Activated CD4-positive, alpha-beta T cell treated with anti-CD3 and anti-CD28 coated beads, Interleukin-2, Interleukin-4, amounts not matched to agents 100 ng/mL and 50 ng/mL, durations not matched to agents 16 hours and 8 hours (primary cell): ENCODE results near the gene CHRM1.

ENCODE experiments used
- DNase-seq: peaks from one replicate; pipeline ENCODE4 v3.0.0-alpha.2; 2020; ENCODE audit warnings: low spot score

The CHRM1 gene

DNA sequence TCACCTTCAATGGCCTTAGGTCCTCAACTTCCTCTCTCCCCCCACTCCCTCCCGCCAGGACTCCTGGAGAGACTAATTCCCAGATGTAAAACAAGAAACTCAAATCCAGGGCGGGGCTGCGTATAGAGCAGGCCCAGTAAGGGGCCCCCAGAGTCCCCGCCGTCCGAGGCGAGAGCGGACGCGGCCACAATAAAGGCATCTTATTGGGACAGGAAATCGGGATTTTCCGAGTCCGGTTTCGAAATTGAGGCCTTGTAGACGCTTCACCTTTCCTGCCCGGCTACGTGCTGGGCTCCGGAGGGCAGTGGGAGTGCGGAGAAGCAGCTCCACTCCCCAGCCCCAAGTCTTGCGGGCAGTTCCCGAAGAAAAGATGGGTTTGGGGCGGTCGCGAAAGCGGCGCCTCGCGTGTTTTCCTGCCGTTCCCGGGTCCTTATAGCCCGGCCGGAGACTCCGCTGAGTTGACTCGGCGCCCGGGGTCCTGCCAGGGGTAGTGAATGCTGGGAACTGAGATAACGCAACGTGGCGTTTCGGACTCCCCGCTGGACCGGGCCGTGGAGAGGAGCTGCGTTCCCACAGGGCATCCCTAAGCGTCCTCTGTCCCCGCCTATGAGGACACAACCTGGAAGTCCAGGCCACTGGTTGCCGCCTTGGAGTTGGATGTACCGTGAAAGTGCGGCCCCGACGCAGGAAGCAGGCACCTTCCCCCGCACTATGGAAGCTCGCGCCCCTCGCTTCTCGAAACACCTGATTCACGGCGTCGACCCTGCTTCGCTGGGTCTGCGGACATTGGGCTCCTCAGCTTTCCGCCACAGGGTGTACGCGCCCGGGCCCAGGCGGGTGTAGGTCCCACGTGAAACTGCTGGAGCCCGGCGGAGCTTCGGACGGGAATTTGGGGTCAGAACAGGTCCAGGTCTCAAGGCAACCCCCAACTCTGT is 4.8 kb upstream of the CHRM1 start:
- no peak for DNase-seq

DNA sequence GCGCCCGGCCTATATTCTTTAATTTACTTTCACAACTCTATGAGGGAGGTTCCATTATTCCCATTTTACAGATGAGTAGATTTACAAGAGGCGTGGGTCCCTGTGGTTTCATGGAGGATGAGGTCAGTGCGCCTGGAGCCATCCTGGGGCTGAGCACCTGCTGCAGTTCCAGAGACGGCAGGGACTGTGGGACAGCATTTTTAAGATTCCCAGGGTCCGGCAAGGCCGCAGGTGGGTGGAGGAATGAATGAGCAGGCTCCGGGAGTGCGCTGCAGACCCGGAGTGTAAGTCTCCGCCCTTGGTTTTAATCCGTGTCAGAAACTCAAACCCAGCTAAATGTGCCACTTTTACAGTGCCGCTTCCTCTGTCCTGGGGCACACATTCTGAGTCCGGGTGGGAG is 4.1 kb upstream of the CHRM1 start:
- DNase-seq = no peak

DNA sequence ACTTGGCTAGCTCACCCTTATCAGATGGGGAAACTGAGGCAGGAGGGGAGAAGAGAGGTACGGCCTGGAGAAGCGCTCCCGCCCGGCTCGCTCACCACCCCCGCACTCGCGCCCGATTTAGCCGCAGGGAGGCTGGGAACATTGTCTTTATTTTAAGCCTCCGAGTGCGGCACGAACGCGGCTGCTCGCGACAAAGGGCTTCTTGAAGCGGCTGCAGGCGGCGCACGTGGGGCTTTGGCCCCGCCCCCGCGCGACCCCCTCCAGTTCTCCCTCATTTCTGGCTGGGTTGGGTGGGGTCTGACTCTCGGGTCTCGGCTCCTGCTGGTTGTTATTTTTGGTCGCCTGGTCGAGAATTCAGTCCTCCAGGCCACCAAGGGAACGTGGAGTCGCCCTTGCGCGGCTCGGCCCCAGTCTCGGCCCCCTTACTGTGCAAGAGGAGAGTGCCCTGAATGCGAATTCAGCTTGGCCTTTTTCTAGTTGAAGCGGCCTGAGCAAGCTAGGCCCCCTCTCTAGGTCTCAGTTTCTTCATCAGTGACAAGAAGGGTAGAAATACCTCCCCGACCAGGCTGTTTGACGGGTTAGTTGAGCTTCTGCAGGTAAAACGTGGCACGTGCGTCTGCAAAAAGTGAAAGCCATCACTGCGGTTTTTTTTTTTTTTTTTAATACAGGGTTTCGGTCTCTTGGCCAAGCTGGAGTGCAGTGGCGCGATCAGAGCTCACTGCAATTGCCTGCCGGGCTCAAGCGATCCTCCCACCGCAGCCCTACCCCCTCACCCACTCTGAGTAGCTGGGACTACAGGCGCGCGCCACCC is 2.6 kb upstream of the CHRM1 start:
- no peak for DNase-seq

DNA sequence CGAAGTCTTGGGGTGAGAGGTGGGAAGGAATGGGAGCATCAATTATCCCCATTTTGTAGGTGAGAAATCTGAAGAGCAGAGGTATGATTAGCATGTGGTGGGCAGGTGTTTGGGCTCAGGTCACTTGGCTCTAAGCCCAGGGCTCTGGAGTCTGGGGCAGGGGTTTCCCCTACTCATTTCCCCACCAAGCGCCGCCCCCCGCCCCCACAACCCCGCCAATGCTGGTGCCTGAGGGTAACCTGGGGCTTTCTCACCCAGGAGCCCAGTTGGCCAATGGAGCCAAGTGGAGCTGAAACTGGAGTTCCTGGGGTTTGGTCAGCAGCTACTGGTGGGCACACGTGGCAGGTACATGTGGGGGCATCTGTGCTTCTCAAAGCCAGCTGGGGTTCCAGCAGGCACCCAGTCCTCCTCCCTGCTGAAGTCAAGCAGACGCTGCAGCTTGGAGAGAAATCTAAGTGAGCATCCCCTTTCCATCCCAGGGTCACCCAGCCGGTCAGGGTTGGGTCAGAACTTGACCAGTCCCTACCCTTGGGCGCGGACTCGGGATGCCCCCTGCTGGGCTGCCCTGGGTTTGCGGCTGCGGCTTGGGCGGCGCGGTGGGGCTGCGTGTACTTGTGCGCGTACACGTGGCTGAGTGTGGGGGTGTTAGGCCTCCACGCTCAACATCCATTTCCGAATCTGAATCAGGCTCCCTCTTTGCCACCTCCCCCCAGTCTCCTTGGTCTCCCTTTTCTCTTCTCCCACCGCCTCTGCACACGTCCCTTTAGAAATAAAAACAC is 1.7 kb upstream of the CHRM1 start:
- DNase-seq = peak; percentile 27

DNA sequence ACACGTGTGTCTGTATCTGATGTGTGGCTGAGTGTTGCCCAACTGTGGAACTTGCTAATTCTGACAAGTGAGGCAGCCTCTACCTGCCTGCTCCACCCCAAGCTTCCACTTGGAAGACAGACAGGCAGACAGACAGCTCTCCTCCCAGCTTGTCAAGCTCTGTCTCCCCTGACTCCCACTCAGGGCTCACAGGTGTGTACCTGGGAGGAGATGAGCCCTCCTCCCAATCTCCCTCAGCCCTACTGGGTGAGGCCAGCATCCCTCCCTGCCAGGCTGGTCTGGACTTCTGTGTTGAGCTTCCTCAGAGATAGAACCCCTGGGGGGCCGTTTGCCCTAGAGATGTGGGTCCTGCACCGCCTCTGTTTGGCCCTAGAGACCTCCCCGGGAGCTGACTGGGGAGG is 1.0 kb upstream of the CHRM1 start:
- DNase-seq = no peak

DNA sequence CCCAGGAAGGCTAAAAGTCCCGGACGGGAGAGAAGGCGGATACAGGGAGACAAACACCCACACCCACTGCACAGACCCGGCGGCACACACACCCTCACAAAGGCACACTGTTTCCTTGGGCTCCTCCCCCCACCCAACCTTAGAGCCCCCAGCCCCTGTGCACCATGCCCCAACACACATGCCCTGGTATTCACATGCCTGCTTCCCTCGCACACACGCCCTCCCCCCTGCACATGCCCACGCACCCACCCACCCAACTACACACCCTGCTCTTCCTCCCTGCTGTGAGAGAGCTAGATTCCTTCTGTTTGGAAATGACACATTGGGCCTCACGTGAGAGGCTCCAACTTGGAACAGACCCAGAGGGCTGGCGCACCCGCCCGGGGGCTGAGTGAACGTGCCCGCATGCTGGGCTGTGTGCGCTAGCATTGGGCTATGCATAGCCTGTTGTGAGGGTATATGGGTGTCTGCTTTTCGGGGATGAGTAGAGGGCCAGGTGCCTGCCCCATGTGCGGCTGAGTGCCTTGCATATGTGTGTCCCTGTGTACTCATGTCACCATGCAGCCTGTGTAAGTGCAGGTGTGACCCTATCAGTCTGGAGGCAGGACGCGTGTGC is 518 bp upstream of the CHRM1 start:
- no peak for DNase-seq

DNA sequence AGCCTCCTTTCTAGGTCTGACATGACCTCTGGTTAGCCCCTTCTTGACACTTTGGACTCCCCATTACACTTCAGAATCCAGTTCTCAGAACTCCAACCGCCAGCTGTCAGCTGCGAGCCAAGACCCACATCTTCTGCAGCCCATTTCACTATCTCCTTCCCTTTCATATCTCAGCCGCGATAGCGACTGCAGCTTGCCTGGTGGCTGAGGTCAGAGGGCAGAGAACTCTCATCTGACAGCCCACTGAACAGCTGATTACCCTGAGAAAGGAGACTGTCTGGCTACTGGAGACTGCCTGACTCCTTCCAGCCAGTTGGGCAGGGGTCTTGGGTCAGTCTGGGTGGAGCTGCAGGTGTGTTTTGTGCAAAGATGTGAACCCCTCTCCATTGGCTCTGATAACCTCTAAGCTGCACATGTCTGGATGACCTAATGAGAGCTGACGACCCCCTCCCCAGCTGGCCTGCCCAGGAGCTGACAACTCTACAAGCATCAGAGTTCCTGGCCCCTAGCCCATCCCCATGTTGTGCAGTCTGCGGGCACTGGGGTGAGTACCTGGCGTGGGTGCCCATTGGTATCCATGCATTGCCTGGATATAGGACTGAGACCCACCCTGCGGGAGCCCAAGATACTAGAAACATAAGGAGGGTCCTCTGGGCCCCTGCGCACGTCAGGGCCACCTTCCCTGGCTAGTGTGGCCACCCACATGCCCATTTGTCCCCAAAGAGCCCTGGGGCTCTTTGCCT is 1.1 kb downstream of the CHRM1 start:
- DNase-seq = no peak

DNA sequence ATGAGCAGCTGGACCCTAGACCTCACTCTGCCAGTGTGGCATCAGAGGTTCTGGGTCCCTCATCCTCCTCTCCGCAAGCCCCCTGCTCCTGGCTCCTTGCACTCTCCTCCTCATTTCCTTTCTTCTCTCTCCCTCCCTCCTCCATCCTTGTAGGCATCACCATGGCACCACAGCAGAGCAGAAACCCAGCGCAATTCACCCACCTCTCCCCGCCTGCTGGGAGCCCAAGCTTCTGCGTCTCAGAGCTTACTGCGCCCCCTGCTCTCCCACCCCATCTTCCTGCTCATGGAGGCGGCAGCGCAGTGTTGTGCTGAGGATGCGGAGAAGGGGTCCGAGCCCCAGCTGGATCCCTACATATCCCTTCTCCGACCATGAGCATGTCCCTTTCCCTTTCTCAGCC is 1.7 kb downstream of the CHRM1 start:
- DNase-seq = no peak

DNA sequence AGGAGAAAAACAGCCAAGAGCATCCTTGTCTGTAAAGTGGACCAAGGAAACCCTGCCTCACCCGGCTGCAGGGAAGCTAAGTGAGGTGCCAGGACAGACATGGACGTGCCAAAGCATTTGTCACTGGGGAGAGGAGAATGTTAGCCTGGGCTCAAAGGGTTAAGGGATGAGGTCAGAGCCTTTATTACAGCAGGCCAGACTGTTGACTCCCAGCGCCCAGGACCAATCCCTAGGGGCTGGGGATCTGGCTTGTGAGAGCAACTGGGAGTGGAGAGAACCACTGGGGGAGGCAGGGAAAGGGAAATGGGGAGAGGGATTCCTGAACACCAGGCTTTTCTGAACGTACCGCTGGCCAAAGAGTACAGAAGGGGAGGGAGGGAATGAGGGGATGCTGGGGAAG is 2.6 kb downstream of the CHRM1 start:
- DNase-seq = no peak

DNA sequence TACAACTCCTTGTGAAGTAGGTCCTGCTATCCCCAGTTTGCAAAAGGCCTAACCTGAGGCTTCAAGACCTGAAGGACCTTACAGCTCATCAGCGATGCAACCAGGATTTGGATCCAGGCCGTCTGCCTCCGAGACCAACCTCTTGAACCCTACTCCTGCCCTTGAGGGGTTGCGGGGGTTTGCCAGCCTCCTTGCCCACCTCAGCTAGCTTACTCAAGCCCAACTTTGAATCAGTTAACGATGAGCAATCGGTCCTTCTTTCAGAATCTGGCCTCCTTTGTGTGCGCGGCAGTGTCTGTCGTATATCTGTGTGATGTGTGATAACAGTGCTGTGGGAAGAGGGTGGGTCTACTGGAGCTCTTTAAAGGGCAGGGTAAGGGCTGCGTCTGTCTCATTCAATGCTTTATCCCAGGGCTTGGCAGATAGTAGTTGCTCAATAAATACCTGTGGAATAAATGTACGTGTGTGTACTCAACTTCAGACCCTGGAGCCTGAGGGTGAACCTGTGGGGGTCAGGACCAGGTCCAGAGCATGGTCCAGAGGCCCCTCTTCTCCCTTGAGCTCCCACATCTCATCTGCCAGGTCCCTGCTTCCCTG is 3.2 kb downstream of the CHRM1 start:
- no peak for DNase-seq

DNA sequence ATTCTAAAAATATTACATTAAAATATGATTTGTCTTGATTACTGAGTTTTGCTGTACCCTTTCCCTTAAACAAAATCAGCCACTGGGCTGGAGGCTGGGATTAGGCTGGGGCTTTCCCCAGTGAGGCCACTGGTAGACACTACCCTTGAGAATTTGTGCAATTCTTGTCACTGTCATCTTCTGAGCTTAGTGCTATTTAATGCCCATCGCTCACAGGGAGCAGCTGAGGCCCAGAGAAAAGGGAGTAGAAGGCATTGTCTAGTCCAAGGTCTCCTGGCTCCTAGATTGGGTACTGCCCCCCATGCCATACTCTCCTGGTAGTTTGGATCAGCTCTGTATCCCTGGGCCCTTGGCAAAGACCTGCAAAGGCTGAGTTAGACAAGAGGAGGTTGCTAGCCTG is 6.7 kb downstream of the CHRM1 start:
- DNase-seq = no peak

DNA sequence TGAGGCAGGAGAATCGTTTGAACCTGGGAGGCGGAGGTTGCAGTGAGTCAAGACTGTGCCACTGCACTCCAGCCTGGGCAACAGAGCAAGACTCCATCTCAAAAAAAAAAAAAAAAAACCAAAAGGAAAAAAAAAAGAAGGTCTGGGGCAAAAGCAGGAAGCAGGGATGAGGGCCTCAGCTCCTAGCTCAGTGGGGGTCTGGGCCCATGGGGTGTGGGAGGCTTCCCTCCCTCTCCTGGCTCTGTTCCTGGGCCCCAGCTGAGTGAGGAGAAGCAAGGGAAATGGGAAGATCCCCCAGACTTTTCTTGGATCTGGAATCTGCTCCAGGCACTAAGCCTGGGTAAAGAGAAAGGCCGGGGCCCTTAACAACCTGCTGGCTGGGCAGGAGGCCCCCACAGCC is 8.9 kb downstream of the CHRM1 start:
- no peak for DNase-seq

DNA sequence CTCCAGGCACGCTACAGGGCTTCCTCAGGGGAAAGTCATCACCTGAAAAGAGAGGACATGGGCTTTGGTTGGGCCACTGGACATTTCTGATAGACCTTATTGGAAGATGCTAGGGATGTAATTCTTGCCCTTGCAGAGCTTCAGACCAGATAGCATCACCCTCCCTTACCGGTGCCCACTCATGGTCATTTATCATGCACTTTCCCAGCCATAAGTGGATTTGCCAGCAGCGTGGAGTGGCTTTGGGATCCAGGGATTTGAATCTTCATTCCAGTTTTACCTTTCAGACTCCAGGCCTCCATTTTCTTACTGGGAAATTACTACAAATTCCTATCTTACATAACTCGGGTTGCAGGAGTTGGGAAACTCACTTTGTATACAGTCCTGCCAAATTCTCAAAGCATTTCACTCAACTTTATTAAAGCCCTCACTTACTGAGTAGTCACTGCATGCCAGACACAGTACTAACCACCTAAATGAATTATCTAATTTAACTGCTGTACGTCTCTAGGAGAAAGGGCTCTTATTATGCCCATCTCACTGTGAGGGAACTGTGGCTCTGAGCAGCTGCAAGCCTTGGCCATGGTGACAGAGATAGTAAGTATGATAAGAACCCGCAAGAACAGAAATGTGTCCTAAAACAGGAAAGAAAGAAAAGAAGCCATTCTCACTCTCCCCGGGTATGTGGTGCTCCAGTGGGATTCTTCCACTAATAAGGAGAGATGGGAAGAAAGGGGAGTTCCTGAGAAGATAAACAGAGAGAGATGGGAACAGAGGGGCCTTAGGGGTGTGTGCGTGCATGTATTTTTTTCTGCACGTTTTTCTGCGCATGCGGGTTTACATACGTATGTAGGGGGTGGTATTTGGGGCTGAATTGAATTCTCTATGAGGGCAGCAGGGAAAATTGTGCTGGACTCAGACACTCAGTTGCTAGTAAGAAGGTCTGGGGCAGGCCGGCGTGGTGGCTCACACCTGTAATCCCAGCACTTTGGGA is 9.7 kb downstream of the CHRM1 start:
- no peak for DNase-seq

DNA sequence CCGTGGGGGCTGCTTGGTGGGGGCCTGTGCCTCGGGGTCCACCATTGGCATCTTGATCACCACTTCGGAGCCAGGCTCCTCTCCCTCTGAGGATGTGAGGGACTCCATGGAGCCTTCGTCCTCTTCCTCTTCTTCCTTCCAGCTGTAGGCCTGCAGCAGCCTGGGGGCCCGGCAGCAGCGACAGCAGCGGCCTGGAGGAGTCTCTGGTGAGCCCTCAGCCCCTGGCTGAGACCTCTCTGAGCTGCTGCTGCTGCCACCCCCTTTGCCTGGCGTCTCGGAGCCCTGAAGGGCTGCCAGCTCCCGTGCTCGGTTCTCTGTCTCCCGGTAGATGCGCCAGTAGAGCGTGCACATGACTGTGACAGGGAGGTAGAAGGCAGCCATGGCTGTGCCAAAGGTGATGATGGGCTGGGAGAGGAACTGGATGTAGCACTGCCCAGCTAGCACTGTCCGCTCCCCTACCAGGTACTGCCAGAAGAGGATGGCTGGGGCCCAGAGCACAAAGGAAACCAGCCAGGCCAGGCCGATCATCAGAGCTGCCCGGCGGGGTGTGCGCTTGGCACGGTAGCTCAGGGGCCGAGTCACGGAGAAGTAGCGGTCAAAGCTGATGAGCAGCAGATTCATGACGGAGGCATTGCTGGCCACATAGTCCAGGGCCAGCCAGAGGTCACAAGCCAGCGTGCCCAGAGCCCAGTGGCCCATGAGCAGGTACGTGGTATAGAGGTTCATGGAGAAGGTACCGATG is 10.9 kb downstream of the CHRM1 start:
- DNase-seq = no peak

DNA sequence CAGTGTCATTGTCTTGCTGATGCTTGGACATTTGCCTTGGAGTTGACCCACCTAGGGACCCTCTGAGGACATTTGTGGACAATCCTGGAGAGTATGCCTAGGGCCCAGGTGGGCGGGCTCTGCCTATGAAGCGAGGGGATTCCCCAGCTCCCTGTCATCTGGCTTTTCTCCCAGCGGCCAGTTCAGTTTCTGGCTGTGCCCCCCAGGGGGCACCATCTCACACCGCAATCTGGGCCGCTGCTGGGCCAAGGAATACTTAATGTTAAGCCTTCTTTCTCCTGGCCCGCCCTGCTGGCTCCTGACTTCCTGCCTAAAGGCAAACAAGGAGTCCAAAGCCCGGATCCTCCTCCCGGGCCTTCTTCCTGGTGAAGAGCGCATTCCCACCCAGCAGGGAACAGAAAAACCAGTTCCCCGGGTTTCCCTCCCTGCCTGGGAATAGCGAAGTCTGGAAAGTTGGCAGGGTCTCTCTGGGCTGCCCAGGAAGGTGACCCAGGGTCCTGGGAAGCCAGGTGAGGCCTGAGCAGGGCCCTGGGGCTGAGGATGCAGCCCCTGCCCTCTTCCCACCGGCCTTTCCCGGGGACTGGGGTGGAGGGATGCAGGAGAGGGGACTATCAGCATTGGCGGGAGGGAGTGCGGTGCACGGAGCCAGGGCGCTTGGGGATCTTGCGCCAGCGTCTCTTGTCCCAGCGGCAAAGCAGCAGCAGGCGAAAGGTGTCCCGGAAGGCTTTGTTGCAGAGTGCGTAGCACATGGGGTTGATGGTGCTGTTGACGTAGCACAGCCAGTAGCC is 11.9 kb downstream of the CHRM1 start:
- no peak for DNase-seq

DNA sequence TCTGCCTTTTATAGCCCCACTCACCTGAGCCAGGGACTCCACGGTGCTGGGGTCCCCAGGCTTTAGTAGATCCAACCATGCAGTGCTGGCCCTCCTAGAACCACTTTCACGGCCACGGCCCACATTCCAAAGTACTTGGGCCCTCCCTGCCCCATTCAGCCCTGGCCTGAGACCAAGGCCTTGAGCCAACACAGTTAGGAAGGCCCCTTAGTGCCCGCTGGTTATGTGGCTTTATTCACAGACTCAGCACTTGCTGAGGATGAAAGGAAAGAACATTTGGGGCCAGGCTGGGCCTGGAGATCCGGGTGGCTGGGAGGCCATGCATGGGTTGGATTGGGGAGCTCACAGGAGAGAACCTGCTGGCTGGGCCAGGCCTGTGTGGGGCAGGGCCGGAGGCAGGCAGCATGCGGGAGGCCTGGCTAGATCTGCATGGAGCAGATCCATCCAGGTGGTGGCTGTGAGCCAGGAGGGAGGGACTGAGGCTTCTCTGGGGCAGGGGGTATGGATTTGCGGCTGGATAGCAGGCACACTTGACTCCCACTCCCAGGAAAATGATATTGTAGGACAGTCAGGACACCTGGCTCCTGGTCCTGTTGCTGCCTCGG is 12.6 kb downstream of the CHRM1 start:
- DNase-seq = no peak

DNA sequence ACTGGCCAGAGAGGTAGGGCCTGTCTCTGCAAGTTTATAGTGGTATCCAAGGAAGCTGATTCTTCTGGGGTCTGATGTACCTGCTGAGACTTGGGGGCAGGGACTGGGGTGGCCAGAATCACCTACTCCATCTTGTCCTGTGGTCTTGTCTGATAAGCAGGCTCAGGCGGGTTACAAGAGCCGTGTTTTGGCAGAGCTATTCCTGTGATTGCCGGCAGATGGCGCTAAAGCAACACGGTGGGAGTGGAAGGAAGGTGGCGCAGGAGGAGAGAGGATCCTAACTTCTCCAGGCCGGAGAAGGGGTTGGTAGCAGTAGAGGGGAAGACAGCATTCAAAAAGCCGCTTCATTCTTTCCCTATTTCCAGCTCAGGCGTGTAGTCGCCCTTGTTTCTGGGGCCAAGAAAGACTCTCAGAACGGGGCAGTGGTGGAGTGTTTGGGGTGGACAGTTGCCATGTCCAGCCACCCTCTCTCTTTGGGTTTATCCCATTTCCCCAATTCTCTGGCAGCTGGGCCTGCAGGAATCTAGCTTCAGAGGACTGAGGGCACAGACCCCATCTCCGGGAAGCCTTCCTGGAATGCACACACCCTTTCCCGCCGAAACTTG is 15.1 kb downstream of the CHRM1 start:
- DNase-seq = peak; percentile 82
